Endothelial cell of umbilical vein (primary cell): Measurements from ENCODE around the gene RBPJ. TPM values are rescaled to one million over a fixed set of nuclear protein-coding genes. Genes with fewer than 3 reads are reported as not detected.

Experiments used
- BruUV-seq: library from RNA; stranded (reverse); fragments of 400-500 nt; replicated peaks from 2 replicates; lab custom pipeline; 2021; lab: Mats Ljungman, UMichigan
- CTCF ChIA-PET: fragments of 300-600, 350-600 bp; sonication (Branson Sonifier 250); formaldehyde crosslinking; loops from one replicate; lab custom pipeline; 2021; ENCODE audit warnings: antibody characterized with exemption, inconsistent platforms; lab: Charles Lee
- POLR2A ChIA-PET: fragments of 300-600, 350-600 bp; sonication (Branson Sonifier 250); formaldehyde crosslinking; loops from one replicate; lab custom pipeline; 2021; ENCODE audit warnings: antibody characterized with exemption, inconsistent platforms; lab: Charles Lee
- DNase-seq: peaks from one replicate; pipeline ENCODE4 v3.0.0-alpha.2; 2011; ENCODE audit warnings: low read depth, low spot score
- FAIRE-seq: peaks from 2 replicates; lab custom pipeline; 2011; peaks lifted over from hg19 to GRCh38; lab: Jason Lieb, UNC
- H2AFZ ChIP-seq: 2 replicates; pipeline ENCODE4 v1.6.0; 2012; ENCODE audit warnings: low read depth, low read length, control low read depth, inconsistent platforms
- H3K27ac ChIP-seq: 2 replicates; pipeline ENCODE4 v1.5.1; 2011; ENCODE audit warnings: low read depth, mild to moderate bottlenecking, control low read depth, low read length, moderate library complexity; ENCODE audit not compliant: insufficient read depth
- H3K27me3 ChIP-seq, 2 experiments: 2 replicates each; pipeline versions ENCODE4 v1.6.0 to v1.6.1; 2011; ENCODE audit warnings: low read length in 2 of 2, mixed read lengths in 1 of 2; ENCODE audit not compliant: control insufficient read depth in 2 of 2, insufficient read depth in 2 of 2
- H3K36me3 ChIP-seq, 2 experiments: 2 replicates in 1 of 2; 3 replicates in 1 of 2; pipeline ENCODE4 v1.5.1; 2011; ENCODE audit warnings: low read length in 2 of 2, mild to moderate bottlenecking in 1 of 2, moderate library complexity in 1 of 2; ENCODE audit not compliant: control insufficient read depth in 2 of 2, insufficient read depth in 2 of 2; ENCODE audit errors: extremely low read depth in 1 of 2
- H3K4me1 ChIP-seq: 3 replicates; pipeline ENCODE4 v1.5.1; 2011; ENCODE audit warnings: mild to moderate bottlenecking, low read length; ENCODE audit not compliant: control insufficient read depth, insufficient read depth; ENCODE audit errors: extremely low read depth
- H3K4me2 ChIP-seq: 2 replicates; pipeline ENCODE4 v1.6.1; 2011; ENCODE audit warnings: low read length, control low read depth, mixed read lengths; ENCODE audit not compliant: insufficient read depth
- H3K4me3 ChIP-seq, 3 experiments: fragments of 200-600 bp in 1 of 3; sonication (generic), shearing (Covaris generic) in 1 of 3; replicated peaks in 1 of 3; 2 replicates each; pipeline ENCODE4 v1.5.1; 2011 to 2016; ENCODE audit warnings: control low read depth in 3 of 3, low read length in 3 of 3, mild to moderate bottlenecking in 2 of 3, inconsistent platforms in 1 of 3, low read depth in 1 of 3, moderate library complexity in 1 of 3; ENCODE audit not compliant: insufficient read depth in 1 of 3
- H3K79me2 ChIP-seq: 2 replicates; pipeline ENCODE4 v1.6.0; 2012; ENCODE audit warnings: low read length, inconsistent platforms; ENCODE audit not compliant: control insufficient read depth, insufficient read depth
- H3K9ac ChIP-seq: replicated peaks from 2 replicates; pipeline ENCODE3; 2011; ENCODE audit warnings: low read length, control low read depth; ENCODE audit not compliant: insufficient read depth; ENCODE audit errors: extremely low read depth
- H3K9me1 ChIP-seq: replicated peaks from 3 replicates; pipeline ENCODE4 v1.6.0; 2011; ENCODE audit warnings: mild to moderate bottlenecking, low read length; ENCODE audit not compliant: control insufficient read depth, insufficient read depth; ENCODE audit errors: extremely low read depth
- H3K9me3 ChIP-seq: replicated peaks from 2 replicates; pipeline ENCODE4 v1.5.1; 2012; ENCODE audit warnings: low read length, inconsistent platforms; ENCODE audit not compliant: control insufficient read depth, insufficient read depth
- H4K20me1 ChIP-seq: replicated peaks from 2 replicates; pipeline ENCODE3; 2011; ENCODE audit warnings: mild to moderate bottlenecking, low read length; ENCODE audit not compliant: control insufficient read depth, insufficient read depth; ENCODE audit errors: extremely low read depth
- CTCF ChIP-seq, 2 donors: IDR thresholded peaks; 1 replicate in 1 of 2; 2 replicates in 1 of 2; pipeline ENCODE4 v1.5.1; 2011; ENCODE audit warnings: low read length in 2 of 2, mild to moderate bottlenecking in 2 of 2, moderate library complexity in 2 of 2, control low read depth in 1 of 2, inconsistent platforms in 1 of 2, low read depth in 1 of 2; ENCODE audit not compliant: insufficient read depth in 1 of 2; ENCODE audit errors: extremely low read depth in 1 of 2
- EZH2 ChIP-seq: IDR thresholded peaks from 2 replicates; pipeline ENCODE4 v1.6.1; 2012; ENCODE audit warnings: borderline replicate concordance, low read depth, mild to moderate bottlenecking, moderate library complexity, low read length, inconsistent platforms; ENCODE audit not compliant: severe bottlenecking
- FOS ChIP-seq: IDR thresholded peaks from 2 replicates; pipeline ENCODE4 v1.6.1; 2011; ENCODE audit warnings: mild to moderate bottlenecking, low read length, moderate library complexity, borderline replicate concordance; ENCODE audit not compliant: insufficient read depth
- GATA2 ChIP-seq: IDR thresholded peaks from 2 replicates; pipeline ENCODE4 v1.7.0; 2011; ENCODE audit warnings: low read depth, mild to moderate bottlenecking, moderate library complexity, mixed read lengths, low read length; ENCODE audit not compliant: insufficient read length, insufficient read depth
- JUN ChIP-seq: IDR thresholded peaks from 2 replicates; pipeline ENCODE4 v1.6.1; 2011; ENCODE audit warnings: borderline replicate concordance, low read depth; ENCODE audit not compliant: insufficient read length, insufficient read depth
- MAX ChIP-seq: IDR thresholded peaks from 2 replicates; pipeline ENCODE4 v1.6.1; 2011; ENCODE audit not compliant: insufficient read depth, insufficient read length
- MYC ChIP-seq: IDR thresholded peaks from one replicate; pipeline ENCODE4 v1.6.1; 2011; ENCODE audit warnings: mild to moderate bottlenecking, low read depth, low read length
- POLR2A ChIP-seq: IDR thresholded peaks from 2 replicates; pipeline ENCODE4 v1.6.1; 2012; ENCODE audit warnings: low read depth, mild to moderate bottlenecking, control low read depth, low read length
- POLR2AphosphoS5 ChIP-seq: IDR thresholded peaks from 2 replicates; pipeline ENCODE4 v1.6.1; 2012; ENCODE audit warnings: low read depth, mild to moderate bottlenecking, control low read depth, low read length, moderate library complexity; ENCODE audit not compliant: insufficient read depth
- dilution Hi-C: fragments of 300-500 bp; cut with MboI; formaldehyde crosslinking; loops from one replicate; pipeline ENCODE4 v1.15.0; 2019; ENCODE audit warnings: low sequenced_read_pairs; ENCODE audit not compliant: extremely low pct_ligation_motif_present
- intact Hi-C: fragments of 100-400 bp; cut with micrococcal nuclease; formaldehyde crosslinking; loops from one replicate; pipeline ENCODE4 v1.10.0; 2022
- polyA plus RNA-seq, 4 experiments: library from polyadenylated mRNA; depleted of rRNA in 3 of 4; stranded (reverse) in 3 of 4; unstranded in 1 of 4; fragments of >200 nt; gene quantifications; 2 replicates each; pipeline versions ENCODE4 v1.2.1 to v1.2.3, GENCODE V29; 2011 to 2012; ENCODE audit warnings: missing spikeins in 1 of 4
- total RNA-seq: library from RNA; stranded (reverse); gene quantifications from 2 replicates; pipeline ENCODE4 v1.2.3, GENCODE V29; 2021

Gene RBPJ
- total and polyA plus RNA-seq, 2 donors (not counting 3 experiments of a cell fraction or from before 2014, with no cell fraction given): 17.0 to 42.9 TPM

DNA sequence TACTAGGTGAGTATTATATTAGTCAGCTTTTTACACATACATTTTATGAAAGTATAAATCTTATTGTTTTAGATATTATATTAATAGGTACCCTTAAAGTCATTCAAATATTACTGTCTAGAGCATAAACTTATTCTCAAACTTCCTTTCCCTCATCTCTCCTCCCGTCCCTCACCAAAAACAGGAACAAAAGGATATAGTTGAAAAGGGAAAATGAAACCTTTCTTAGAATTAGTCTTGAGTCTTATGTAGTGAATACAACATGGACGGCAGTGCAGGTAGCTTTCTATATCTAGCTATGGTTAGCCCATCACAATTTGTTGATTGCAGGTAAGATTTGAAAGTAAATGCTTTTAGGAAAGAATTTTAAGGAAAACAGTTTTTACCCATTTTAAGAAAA lies 65.6 kb downstream of the RBPJ start:
- dilution Hi-C loops: no loop called here
- no TSS peak for BruUV-seq

More for the DNA sequence above, 65.6 kb downstream of the RBPJ start:
- Histone ChIP-seq H3K27ac (no peak overlapping the region), H3K4me1 (no peaks in the 10 kb centered on the region), H3K4me3 (no peak overlapping the region), H2AFZ (no peak overlapping the region), H3K4me2 (no peak overlapping the region), H3K27me3 (no peaks in the 10 kb centered on the region), H3K79me2 (peaks cover 14% of the 10 kb centered on the region), H3K36me3 (peaks cover 0 to 3% of the 10 kb centered on the region in 2 experiments), H3K9me1 (no peaks in the 10 kb centered on the region), H3K9me3 (no peaks in the 10 kb centered on the region), H3K9ac (no peak overlapping the region), H4K20me1 (no peaks in the 10 kb centered on the region)
- DNase-seq (no peak), FAIRE-seq (no peak)
- CTCF ChIA-PET: interaction anchor here (0.6 to 1.2 kb wide), 4 partner anchors 14 to 643 kb away, joined by 3 read pairs; no protein-coding TSS in a partner anchor
- TF ChIP-seq CTCF (IDR thresholded peaks at IDR 0.05; ENCODE audit: extremely low read depth in 1 of 2, insufficient read depth in 1 of 2, low read depth in 1 of 2, low read length in 2 of 2) (no peak), MAX (no peak), EZH2 (no peak), GATA2 (no peak), POLR2AphosphoS5 (no peak), FOS (no peak), MYC (no peak), POLR2A (no peak), JUN (no peak)
- POLR2A ChIA-PET: no interaction called here
- intact Hi-C loops: no loop called here
